ENCODE results near the gene LRTM2.

LRTM2 gene

GRCh38 chr12:1825382-1826102 lies 5.2 kb downstream of the LRTM2 start:
- no peaks in the 10 kb centered on the region for H3K36me3 ChIP-seq (ENCODE audit: control insufficient read depth in 4 of 4, insufficient read depth in 4 of 4, low read length in 3 of 4)
- peaks cover 0 to 42% (median 16%) of the 10 kb centered on the region in 5 experiments for H3K27me3 ChIP-seq (replicated peaks in 2 of 5; ENCODE audit: control insufficient read depth in 4 of 5, insufficient read depth in 5 of 5, low read length in 4 of 5)
- H3K4me3 ChIP-seq (ENCODE audit: control insufficient read depth in 1 of 7, extremely low read depth in 1 of 7, insufficient read depth in 4 of 7, low read depth in 2 of 7, low read length in 6 of 7) = no peak overlapping the region
- H3K9me3 ChIP-seq (ENCODE audit: control extremely low read depth in 1 of 5, control insufficient read depth in 4 of 5, insufficient read depth in 2 of 5, low read depth in 1 of 5, low read length in 4 of 5) = no peaks in the 10 kb centered on the region
- DNase-seq = no peak
- no peak overlapping the region for H3K27ac ChIP-seq (ENCODE audit: insufficient read depth in 1 of 2, low read depth in 1 of 2, low read length in 2 of 2, poor library complexity in 1 of 2, severe bottlenecking in 2 of 2)
- POLR2A ChIA-PET = no interaction called here
- CTCF ChIA-PET = interaction anchor here (1.0 to 1.5 kb wide), 2 partner anchors 27 to 114 kb away, joined by 3 to 4 read pairs; no protein-coding TSS in a partner anchor
- H3K4me1 ChIP-seq (ENCODE audit: control extremely low read depth in 1 of 4, control insufficient read depth in 4 of 4, insufficient read depth in 4 of 4, low read length in 3 of 4) = peaks cover 0 to 1% (median 0%) of the 10 kb centered on the region in 4 experiments
- WGBS (ENCODE audit: insufficient coverage) = 97% methylated on average over 14 of the region's 14 CpGs

- ChIA-PET POLR2A (no interaction called here), CTCF (interaction anchor here (1.5 kb wide), 1 partner anchor 28 kb away, joined by 3 read pairs; no protein-coding TSS in a partner anchor)
- Histone ChIP-seq H3K4me3 (ENCODE audit: control insufficient read depth in 1 of 7, extremely low read depth in 1 of 7, insufficient read depth in 4 of 7, low read depth in 2 of 7, low read length in 6 of 7) (no peak overlapping the region), H3K27ac (ENCODE audit: insufficient read depth in 1 of 2, low read depth in 1 of 2, low read length in 2 of 2, poor library complexity in 1 of 2, severe bottlenecking in 2 of 2) (no peak overlapping the region), H3K27me3 (replicated peaks in 2 of 5; ENCODE audit: control insufficient read depth in 4 of 5, insufficient read depth in 5 of 5, low read length in 4 of 5) (peaks cover 0 to 42% (median 18%) of the 10 kb centered on the region in 5 experiments), H3K4me1 (ENCODE audit: control extremely low read depth in 1 of 4, control insufficient read depth in 4 of 4, insufficient read depth in 4 of 4, low read length in 3 of 4) (no peaks in the 10 kb centered on the region), H3K9me3 (ENCODE audit: control extremely low read depth in 1 of 5, control insufficient read depth in 4 of 5, insufficient read depth in 2 of 5, low read depth in 1 of 5, low read length in 4 of 5) (no peaks in the 10 kb centered on the region), H3K36me3 (ENCODE audit: control insufficient read depth in 4 of 4, insufficient read depth in 4 of 4, low read length in 3 of 4) (no peaks in the 10 kb centered on the region)
- WGBS (ENCODE audit: insufficient coverage) = 89% methylated on average over 9 of the region's 15 CpGs
- DNase-seq = no peak
Measured at GRCh38 chr12:1826401-1826800, 6.0 kb downstream of the LRTM2 start.

- DNase-seq = no peak
- 83% methylated on average over 25 of the region's 25 CpGs for WGBS (ENCODE audit: insufficient coverage)
- POLR2A ChIA-PET = no interaction called here
Measured at GRCh38 chr12:1826867-1827705, 6.7 kb downstream of the LRTM2 start.

GRCh38 chr12:1827826-1828805 lies 7.8 kb downstream of the LRTM2 start:
- WGBS (ENCODE audit: insufficient coverage) = 94% methylated on average over 25 of the region's 38 CpGs
- H3K27ac ChIP-seq (ENCODE audit: insufficient read depth in 1 of 2, low read depth in 1 of 2, low read length in 2 of 2, poor library complexity in 1 of 2, severe bottlenecking in 2 of 2) = no peak overlapping the region
- no peaks in the 10 kb centered on the region for H3K4me1 ChIP-seq (ENCODE audit: control extremely low read depth in 1 of 4, control insufficient read depth in 4 of 4, insufficient read depth in 4 of 4, low read length in 3 of 4)
- H3K9me3 ChIP-seq (ENCODE audit: control extremely low read depth in 1 of 5, control insufficient read depth in 4 of 5, insufficient read depth in 2 of 5, low read depth in 1 of 5, low read length in 4 of 5) = no peaks in the 10 kb centered on the region
- peaks cover 0 to 44% (median 16%) of the 10 kb centered on the region in 5 experiments for H3K27me3 ChIP-seq (replicated peaks in 2 of 5; ENCODE audit: control insufficient read depth in 4 of 5, insufficient read depth in 5 of 5, low read length in 4 of 5)
- no peak for DNase-seq
- CTCF ChIA-PET = no interaction called here
- H3K36me3 ChIP-seq (ENCODE audit: control insufficient read depth in 4 of 4, insufficient read depth in 4 of 4, low read length in 3 of 4) = no peaks in the 10 kb centered on the region
- no peak overlapping the region for H3K4me3 ChIP-seq (ENCODE audit: control insufficient read depth in 1 of 7, extremely low read depth in 1 of 7, insufficient read depth in 4 of 7, low read depth in 2 of 7, low read length in 6 of 7)
- POLR2A ChIA-PET = no interaction called here

More at GRCh38 chr12:1826867-1827705, 6.7 kb downstream of the LRTM2 start:
- Histone ChIP-seq H3K4me3 (ENCODE audit: control insufficient read depth in 1 of 7, extremely low read depth in 1 of 7, insufficient read depth in 4 of 7, low read depth in 2 of 7, low read length in 6 of 7) (no peak overlapping the region), H3K27me3 (replicated peaks in 2 of 5; ENCODE audit: control insufficient read depth in 4 of 5, insufficient read depth in 5 of 5, low read length in 4 of 5) (peaks cover 0 to 42% (median 20%) of the 10 kb centered on the region in 5 experiments), H3K9me3 (ENCODE audit: control extremely low read depth in 1 of 5, control insufficient read depth in 4 of 5, insufficient read depth in 2 of 5, low read depth in 1 of 5, low read length in 4 of 5) (no peaks in the 10 kb centered on the region), H3K36me3 (ENCODE audit: control insufficient read depth in 4 of 4, insufficient read depth in 4 of 4, low read length in 3 of 4) (no peaks in the 10 kb centered on the region), H3K27ac (ENCODE audit: insufficient read depth in 1 of 2, low read depth in 1 of 2, low read length in 2 of 2, poor library complexity in 1 of 2, severe bottlenecking in 2 of 2) (no peak overlapping the region), H3K4me1 (ENCODE audit: control extremely low read depth in 1 of 4, control insufficient read depth in 4 of 4, insufficient read depth in 4 of 4, low read length in 3 of 4) (no peaks in the 10 kb centered on the region)
- CTCF ChIA-PET = no interaction called here

- H3K27ac ChIP-seq (ENCODE audit: insufficient read depth in 1 of 2, low read depth in 1 of 2, low read length in 2 of 2, poor library complexity in 1 of 2, severe bottlenecking in 2 of 2) = no peak overlapping the region
- CTCF ChIA-PET = interaction anchor here (1.8 kb wide), 1 partner anchor 111 kb away, joined by 5 read pairs; no protein-coding TSS in a partner anchor
- POLR2A ChIA-PET = no interaction called here
- no peaks in the 10 kb centered on the region for H3K4me1 ChIP-seq (ENCODE audit: control extremely low read depth in 1 of 4, control insufficient read depth in 4 of 4, insufficient read depth in 4 of 4, low read length in 3 of 4)
- no peaks in the 10 kb centered on the region for H3K36me3 ChIP-seq (ENCODE audit: control insufficient read depth in 4 of 4, insufficient read depth in 4 of 4, low read length in 3 of 4)
- H3K27me3 ChIP-seq (replicated peaks in 2 of 5; ENCODE audit: control insufficient read depth in 4 of 5, insufficient read depth in 5 of 5, low read length in 4 of 5) = peaks cover 0 to 52% (median 16%) of the 10 kb centered on the region in 5 experiments
- H3K4me3 ChIP-seq (ENCODE audit: control insufficient read depth in 1 of 7, extremely low read depth in 1 of 7, insufficient read depth in 4 of 7, low read depth in 2 of 7, low read length in 6 of 7) = no peak overlapping the region
- WGBS (ENCODE audit: insufficient coverage) = 89% methylated on average over 15 of the region's 16 CpGs
- H3K9me3 ChIP-seq (ENCODE audit: control extremely low read depth in 1 of 5, control insufficient read depth in 4 of 5, insufficient read depth in 2 of 5, low read depth in 1 of 5, low read length in 4 of 5) = no peaks in the 10 kb centered on the region
- no peak for DNase-seq
Measured at GRCh38 chr12:1828856-1829255, 8.5 kb downstream of the LRTM2 start.

GRCh38 chr12:1829306-1829900 lies 9.0 kb downstream of the LRTM2 start:
- H3K27me3 ChIP-seq (replicated peaks in 2 of 5; ENCODE audit: control insufficient read depth in 4 of 5, insufficient read depth in 5 of 5, low read length in 4 of 5) = peaks cover 0 to 57% (median 16%) of the 10 kb centered on the region in 5 experiments
- H3K27ac ChIP-seq (ENCODE audit: insufficient read depth in 1 of 2, low read depth in 1 of 2, low read length in 2 of 2, poor library complexity in 1 of 2, severe bottlenecking in 2 of 2) = no peak overlapping the region
- H3K9me3 ChIP-seq (ENCODE audit: control extremely low read depth in 1 of 5, control insufficient read depth in 4 of 5, insufficient read depth in 2 of 5, low read depth in 1 of 5, low read length in 4 of 5) = no peaks in the 10 kb centered on the region
- CTCF ChIA-PET = interaction anchor here (1.8 kb wide), 1 partner anchor 110 kb away, joined by 5 read pairs; no protein-coding TSS in a partner anchor
- 93% methylated on average over 10 of the region's 11 CpGs for WGBS (ENCODE audit: insufficient coverage)
- POLR2A ChIA-PET = no interaction called here
- no peaks in the 10 kb centered on the region for H3K4me1 ChIP-seq (ENCODE audit: control extremely low read depth in 1 of 4, control insufficient read depth in 4 of 4, insufficient read depth in 4 of 4, low read length in 3 of 4)
- DNase-seq = no peak
- no peaks in the 10 kb centered on the region for H3K36me3 ChIP-seq (ENCODE audit: control insufficient read depth in 4 of 4, insufficient read depth in 4 of 4, low read length in 3 of 4)
- H3K4me3 ChIP-seq (ENCODE audit: control insufficient read depth in 1 of 7, extremely low read depth in 1 of 7, insufficient read depth in 4 of 7, low read depth in 2 of 7, low read length in 6 of 7) = no peak overlapping the region
